Body of pancreas (tissue), 4 donors: ENCODE measurements around the gene VRK3.

ENCODE experiments used
- POLR2A ChIP-seq, 3 donors: fragments of 450-650 bp; IDR thresholded peaks; one replicate each; pipeline ENCODE4 v1.6.1; 2016; ENCODE audit warnings: antibody characterized with exemption in 3 of 3, mild to moderate bottlenecking in 2 of 3
- TF ChIP-seq, protein P1 (sequence below), 7 experiments: fragments of 450-650 bp in 4 of 7; fragments of 200-600 bp in 3 of 7; sonication (generic) in 3 of 7; IDR thresholded peaks; one replicate each; pipeline ENCODE4 v1.5.1; 2016 to 2019; ENCODE audit warnings: antibody characterized with exemption in 7 of 7

DNA sequence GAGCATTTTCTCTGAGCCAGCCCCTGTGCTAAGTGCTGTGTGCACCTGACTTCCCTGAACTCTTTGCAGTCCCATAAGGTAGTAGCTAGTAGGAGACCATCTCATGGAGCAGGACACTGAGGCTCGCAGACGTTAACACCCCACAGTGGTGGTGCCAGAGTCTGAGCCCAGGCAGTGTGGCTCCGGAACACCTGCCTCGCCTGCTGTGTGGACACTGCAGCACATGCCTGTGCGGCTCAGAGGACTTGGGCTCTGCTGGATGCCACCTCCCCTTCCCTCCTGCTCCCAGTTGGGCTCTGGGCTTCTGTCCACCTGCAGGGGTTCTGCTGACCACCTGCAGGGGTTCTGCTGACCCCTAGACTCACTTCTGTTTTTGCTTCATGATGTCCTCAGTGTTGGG is 37.2 kb downstream of the VRK3 start:
- TF ChIP-seq, protein P1, sequence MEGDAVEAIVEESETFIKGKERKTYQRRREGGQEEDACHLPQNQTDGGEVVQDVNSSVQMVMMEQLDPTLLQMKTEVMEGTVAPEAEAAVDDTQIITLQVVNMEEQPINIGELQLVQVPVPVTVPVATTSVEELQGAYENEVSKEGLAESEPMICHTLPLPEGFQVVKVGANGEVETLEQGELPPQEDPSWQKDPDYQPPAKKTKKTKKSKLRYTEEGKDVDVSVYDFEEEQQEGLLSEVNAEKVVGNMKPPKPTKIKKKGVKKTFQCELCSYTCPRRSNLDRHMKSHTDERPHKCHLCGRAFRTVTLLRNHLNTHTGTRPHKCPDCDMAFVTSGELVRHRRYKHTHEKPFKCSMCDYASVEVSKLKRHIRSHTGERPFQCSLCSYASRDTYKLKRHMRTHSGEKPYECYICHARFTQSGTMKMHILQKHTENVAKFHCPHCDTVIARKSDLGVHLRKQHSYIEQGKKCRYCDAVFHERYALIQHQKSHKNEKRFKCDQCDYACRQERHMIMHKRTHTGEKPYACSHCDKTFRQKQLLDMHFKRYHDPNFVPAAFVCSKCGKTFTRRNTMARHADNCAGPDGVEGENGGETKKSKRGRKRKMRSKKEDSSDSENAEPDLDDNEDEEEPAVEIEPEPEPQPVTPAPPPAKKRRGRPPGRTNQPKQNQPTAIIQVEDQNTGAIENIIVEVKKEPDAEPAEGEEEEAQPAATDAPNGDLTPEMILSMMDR (IDR thresholded peaks at IDR 0.05): no peak
- TF ChIP-seq POLR2A (IDR thresholded peaks at IDR 0.05): no peak
